Testis (tissue), 3 donors: ENCODE data around the gene MAP2K5. TPM values are rescaled to one million over a fixed set of nuclear protein-coding genes. Genes with fewer than 3 reads are reported as not detected.

Source experiments
- DNase-seq: peaks from one replicate; pipeline ENCODE4 v3.0.0-alpha.2; 2019
- H3K27ac ChIP-seq, 2 donors: fragments of 200-600 bp; sonication (generic); one replicate each; pipeline ENCODE4 v1.5.1; 2019
- H3K27me3 ChIP-seq: fragments of 200-600 bp; sonication (generic); one replicate; pipeline ENCODE4 v1.5.1; 2019
- H3K36me3 ChIP-seq: fragments of 200-600 bp; sonication (generic); one replicate; pipeline ENCODE4 v1.5.1; 2017; ENCODE audit warnings: low read depth; ENCODE audit errors: missing control alignments
- H3K4me1 ChIP-seq: fragments of 200-600 bp; sonication (generic); one replicate; pipeline ENCODE4 v1.5.1; 2019
- H3K4me3 ChIP-seq, 2 donors: fragments of 200-600 bp; sonication (generic); one replicate each; pipeline ENCODE4 v1.5.1; 2017 to 2019
- H3K9me3 ChIP-seq: fragments of 200-600 bp; sonication (generic); one replicate; pipeline ENCODE4 v1.5.1; 2017
- CTCF ChIP-seq, 3 experiments: fragments of 450-650 bp in 2 of 3; fragments of 200-600 bp in 1 of 3; sonication (generic) in 1 of 3; IDR thresholded peaks; one replicate each; pipeline ENCODE4 v1.5.1; 2016 to 2019; ENCODE audit warnings: antibody characterized with exemption in 3 of 3, mild to moderate bottlenecking in 2 of 3, moderate library complexity in 1 of 3
- POLR2A ChIP-seq: fragments of 450-650 bp; IDR thresholded peaks from one replicate; pipeline ENCODE4 v1.6.1; 2017; ENCODE audit warnings: antibody characterized with exemption, mild to moderate bottlenecking, moderate library complexity
- WGBS, 2 donors: methylation state at CpG; one replicate each; pipeline ENCODE4 v1.1.5; 2018; 5-methylcytosine and 5-hydroxymethylcytosine counted together
- intact Hi-C: fragments of 100-400 bp; cut with DNase I; formaldehyde crosslinking; loops from one replicate; pipeline ENCODE4 v1.15.1; 2023; ENCODE audit warnings: low total_unique reads
- polyA plus RNA-seq: library from polyadenylated mRNA; stranded (reverse); fragments of 350-450 nt; fragmentation: Illumina TruSeq; extraction: RNeasy Lipid Tissue Mini Kit (QIAGEN cat#74804); gene quantifications from one replicate; pipeline ENCODE4 v1.2.3, GENCODE V29; 2014; ENCODE audit warnings: low read depth, low replicate concordance; ENCODE audit not compliant: insufficient read depth
- total RNA-seq, 2 donors: library from RNA; depleted of rRNA; stranded (reverse); fragments of >200 nt; gene quantifications; one replicate each; pipeline ENCODE4 v1.2.3, GENCODE V29; 2016

Gene MAP2K5
- total and polyA plus RNA-seq, 3 donors from 2014 or later, result 28.0 to 34.3 (median 31.2) TPM

GRCh38 chr15:67801142-67801541, 258.6 kb downstream of the MAP2K5 start:
- Histone ChIP-seq H3K36me3 (no peaks in the 10 kb centered on the region), H3K27ac (no peak overlapping the region), H3K4me1 (peaks cover 7% of the 10 kb centered on the region), H3K27me3 (no peaks in the 10 kb centered on the region), H3K4me3 (no peak overlapping the region), H3K9me3 (no peaks in the 10 kb centered on the region)
- no peak for DNase-seq
- TF ChIP-seq CTCF (IDR thresholded peaks at IDR 0.05) (no peak), POLR2A (no peak)
- intact Hi-C loops, result no loop called here
- WGBS, 2 donors, result 75 to 94% methylated on average over 1 to 2 of the region's 2 CpGs

DNA sequence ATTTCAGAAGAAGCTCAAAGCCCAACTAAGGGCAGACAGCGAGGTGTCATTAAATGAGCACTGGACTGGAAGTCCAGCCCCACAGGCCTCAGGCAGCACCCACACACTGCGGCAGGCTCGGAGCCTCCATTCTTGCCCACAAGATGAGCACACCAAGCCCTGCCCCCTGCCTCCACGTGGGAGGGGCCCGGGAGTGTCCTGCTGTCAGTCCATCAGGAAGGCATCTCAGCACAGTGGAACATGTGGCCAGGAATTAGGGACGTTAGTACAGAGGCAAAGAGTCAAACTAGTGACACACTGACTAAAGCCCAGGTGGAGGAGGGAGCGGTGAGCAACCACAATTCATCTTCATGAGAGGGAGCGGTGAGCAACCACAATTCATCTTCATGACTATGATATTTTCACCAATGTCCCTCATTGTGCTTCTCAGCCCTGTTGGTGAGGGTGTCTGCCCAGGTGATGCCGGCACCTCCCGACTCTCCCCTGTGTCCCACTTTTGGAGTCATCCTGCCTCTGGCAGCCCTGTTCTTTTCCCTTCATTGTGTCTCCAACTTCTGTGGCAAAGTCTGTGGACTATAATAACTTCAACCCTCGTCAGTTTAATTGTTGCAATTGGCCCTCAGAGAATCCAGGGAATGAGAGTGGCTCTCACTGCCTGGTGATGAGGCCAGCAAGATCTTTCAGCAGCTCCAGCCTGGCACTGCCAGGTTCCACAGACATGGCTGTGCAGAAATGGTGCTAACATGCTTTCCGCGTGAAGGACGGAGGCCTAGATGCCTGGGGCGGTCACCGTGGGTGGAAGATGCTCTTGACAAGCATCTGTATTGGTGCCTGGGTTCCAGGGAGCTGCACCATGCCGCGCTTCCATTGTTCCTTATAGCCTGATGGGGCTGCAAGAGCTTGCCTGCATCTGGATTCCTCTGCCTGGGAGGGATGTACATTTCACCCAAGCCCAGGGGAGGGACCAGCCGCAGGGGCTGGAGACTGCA, 259.7 kb downstream of the MAP2K5 start:
- H3K4me1 ChIP-seq, result peaks cover 7% of the 10 kb centered on the region
- DNase-seq, result no peak
- no peak overlapping the region for H3K4me3 ChIP-seq
- no peaks in the 10 kb centered on the region for H3K9me3 ChIP-seq
- H3K27ac ChIP-seq, result no peak overlapping the region
- TF ChIP-seq CTCF (IDR thresholded peaks at IDR 0.05), result no peak
- no peak for TF ChIP-seq POLR2A
- intact Hi-C loops, result no loop called here
- no peaks in the 10 kb centered on the region for H3K27me3 ChIP-seq
- H3K36me3 ChIP-seq, result no peaks in the 10 kb centered on the region
- 93 to 94% methylated on average over 7 to 19 of the region's 19 CpGs for WGBS, 2 donors

- Histone ChIP-seq H3K27me3 (no peaks in the 10 kb centered on the region), H3K27ac (no peak overlapping the region), H3K36me3 (no peaks in the 10 kb centered on the region), H3K9me3 (no peaks in the 10 kb centered on the region), H3K4me1 (peaks cover 7% of the 10 kb centered on the region), H3K4me3 (no peak overlapping the region)
- WGBS, 2 donors, result 72 to 86% methylated on average over 3 of the region's 3 CpGs
- no peak for TF ChIP-seq CTCF (IDR thresholded peaks at IDR 0.05)
- TF ChIP-seq POLR2A, result no peak
- intact Hi-C loops, result no loop called here
- no peak for DNase-seq
Observed at GRCh38 chr15:67803299-67803698, 260.8 kb downstream of the MAP2K5 start.

DNA sequence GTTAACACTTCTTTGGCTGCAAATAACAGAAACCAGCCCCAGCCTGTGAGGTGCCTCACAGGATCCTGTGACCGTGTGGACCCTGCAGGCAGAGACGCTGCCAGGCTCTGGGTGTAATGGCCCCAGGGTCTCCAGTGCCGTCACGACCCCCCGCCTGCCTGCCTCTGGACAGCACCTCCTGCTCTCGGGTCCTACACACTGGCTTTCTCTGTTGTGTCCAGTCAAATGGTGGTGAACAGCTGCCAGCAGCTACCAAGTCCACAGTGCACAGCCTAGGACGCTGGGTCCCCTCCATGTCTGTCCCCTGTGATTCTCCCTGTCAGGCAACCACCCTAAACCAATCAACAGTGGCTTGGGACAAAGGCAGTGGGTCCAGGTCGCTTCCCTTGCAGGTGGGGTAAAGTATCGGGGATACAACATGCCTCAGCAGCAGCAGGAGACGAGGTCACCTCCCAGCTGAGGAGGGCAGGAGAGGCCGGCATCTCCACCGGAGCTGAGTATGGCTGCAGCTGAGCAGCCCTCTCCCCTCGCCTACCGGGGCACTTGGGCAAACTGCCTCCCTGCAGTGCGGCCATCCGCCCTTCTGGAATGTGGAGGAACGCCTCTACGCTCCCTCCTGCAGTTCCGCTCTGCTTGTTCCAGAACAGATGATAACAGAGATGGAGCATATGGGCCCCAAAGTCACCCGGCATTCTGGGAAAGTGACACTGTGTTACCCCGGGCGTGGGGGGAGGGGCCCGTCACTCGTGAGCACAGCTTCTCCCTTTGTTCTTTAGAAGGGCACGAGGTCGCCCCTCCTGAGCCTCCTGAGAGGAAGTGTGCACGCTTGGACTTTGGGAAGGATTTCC, 261.7 kb downstream of the MAP2K5 start:
- TF ChIP-seq CTCF (IDR thresholded peaks at IDR 0.05) (no peak), POLR2A (no peak)
- Histone ChIP-seq H3K9me3 (no peaks in the 10 kb centered on the region), H3K27me3 (no peaks in the 10 kb centered on the region), H3K4me1 (peaks cover 7% of the 10 kb centered on the region), H3K4me3 (no peak overlapping the region), H3K27ac (no peak overlapping the region), H3K36me3 (no peaks in the 10 kb centered on the region)
- WGBS, 2 donors, result 58 to 74% methylated on average over 15 to 27 of the region's 27 CpGs
- intact Hi-C loops, result no loop called here
- DNase-seq, result peak; percentile 38
